CD4-positive, alpha-beta T cell treated with Interferon alpha-2 for 1 hour (primary cell): ENCODE data around the gene LRRC45.
"Not testable (repeated sequence)": the region's sequence is repeated elsewhere in the genome, so short reads cannot be mapped to it uniquely, and the experiment has no call there.

Experiments
- DNase-seq, 2 donors: peaks; one replicate each; pipeline ENCODE4 v3.0.0-alpha.2; 2020 to 2022

LRRC45 gene

DNA sequence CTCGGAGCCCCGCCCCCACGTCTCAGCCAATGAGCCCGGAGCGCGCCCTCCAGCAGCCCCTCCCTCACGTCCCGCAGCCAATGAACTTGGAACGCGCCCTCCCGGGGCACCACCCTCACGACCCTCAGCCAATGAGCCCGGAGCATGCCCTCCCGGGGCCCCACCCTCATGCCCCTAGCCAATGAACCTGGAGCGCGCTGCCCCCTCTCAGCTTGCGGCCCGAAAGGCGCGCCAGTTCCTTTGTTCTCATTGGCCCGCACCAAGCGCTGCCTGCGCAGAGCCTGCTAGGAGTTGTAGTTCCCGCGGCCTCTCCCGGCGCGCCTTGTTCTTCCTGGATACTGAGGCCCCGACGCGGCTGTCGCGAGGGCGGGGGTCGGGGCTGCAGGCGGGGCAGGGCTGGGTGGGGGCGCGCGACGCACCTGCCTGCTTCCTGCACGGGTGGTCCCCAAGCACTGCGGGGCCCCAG is at the start of gene LRRC45:
LRRC45 (plus strand) TSS at position 325 of the 466 bp plus-strand sequence. CDS start 339 bp downstream, outside the sequence.
- DNase-seq: peak; percentile 100

DNA sequence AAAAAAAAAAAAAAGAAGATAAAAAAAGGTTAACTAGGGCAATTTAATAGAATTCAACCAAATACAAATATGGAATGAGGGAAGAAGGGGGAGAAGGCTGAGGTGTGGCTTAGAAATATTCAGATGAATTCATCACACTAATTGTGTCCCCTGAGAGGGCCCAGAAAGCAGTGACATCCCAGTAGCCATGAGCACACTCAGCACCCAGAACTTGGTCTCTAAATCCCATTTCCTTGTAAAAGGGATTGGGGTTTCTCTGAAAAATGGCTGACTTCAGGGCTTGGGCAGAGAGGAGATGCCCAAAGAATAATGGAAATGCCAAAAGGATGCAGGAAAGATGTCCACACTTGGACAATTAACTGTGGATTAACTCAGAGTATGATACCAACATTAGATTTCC is 49.7 kb upstream of the LRRC45 start:
- no peak for DNase-seq

DNA sequence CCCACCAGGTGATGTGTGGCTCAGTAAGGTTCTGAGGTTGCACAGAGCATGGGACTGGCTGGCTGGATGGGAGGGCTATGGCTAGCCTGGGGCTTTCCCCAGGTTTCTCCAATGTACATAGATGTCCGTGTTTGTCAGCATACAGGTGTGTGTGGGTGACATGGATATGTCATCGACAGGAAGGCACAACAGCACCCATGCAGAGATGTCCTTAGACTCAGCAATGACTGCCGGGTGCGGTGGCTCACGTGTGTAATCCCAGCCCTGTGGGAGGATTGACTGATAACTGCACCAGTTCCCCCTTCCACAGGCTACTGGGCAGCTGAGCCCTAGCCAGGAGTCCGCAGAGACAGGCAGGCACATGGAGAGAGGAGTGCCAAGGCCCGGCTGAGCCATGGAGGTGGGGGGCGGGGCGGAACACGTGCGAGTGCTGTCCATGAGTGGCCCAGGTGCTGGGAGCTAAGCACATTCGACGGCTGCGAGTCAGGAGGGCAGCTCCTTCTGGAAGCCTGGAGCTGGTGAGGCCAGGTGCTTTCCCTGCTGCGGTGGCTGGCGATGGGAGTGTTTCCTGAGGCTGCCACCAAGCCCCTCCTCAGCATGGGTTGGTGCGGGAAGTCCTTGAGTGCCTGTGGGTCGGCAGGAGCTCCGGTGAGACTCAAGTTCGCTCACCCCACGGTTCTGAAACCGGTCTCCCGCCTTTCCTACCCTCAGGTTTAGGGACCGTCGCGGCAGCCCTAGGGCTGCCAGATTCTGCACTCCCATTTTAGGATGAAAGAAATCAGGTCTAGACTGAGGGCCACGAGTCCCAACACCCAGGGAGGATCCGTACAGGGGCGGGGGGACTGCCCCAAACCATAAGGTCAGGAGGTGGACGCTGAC is 46.5 kb upstream of the LRRC45 start:
- DNase-seq: peak in 1 of 2 donors; percentile 28

DNA sequence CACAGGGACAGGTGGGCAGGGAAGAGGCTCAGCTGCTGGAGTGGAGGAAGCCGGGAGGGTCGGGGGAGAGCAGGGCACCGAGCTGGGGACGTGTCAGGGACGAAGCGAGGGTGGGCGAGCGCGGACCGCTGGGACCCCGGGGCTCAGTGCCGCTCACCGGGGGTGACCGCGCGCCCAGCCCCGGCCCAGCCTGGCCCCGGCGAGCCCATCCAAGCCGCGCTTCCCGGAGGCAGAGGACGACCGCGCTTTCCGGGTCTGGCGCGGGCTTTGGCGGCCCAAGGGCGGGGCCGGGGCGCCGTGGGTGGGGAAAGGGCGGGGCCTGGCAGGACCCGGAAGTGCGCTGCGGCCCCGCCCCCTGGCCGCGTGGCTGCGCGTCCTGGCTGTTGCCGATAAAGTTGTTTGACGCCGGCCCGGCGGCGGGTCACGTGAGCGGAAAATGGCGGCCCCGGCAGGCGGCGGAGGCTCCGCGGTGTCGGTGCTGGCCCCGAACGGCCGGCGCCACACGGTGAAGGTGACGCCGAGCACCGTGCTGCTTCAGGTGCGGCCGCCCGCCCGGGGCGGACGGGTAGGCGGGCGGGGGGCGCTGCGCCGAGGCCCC is 45.8 kb upstream of the LRRC45 start, which contains the start of gene ASPSCR1:
ASPSCR1 (plus strand) TSS at position 419 of the 598 bp plus-strand sequence; CDS start at position 437, 18 bp downstream.
- DNase-seq: peak; percentile 88 to 92

DNA sequence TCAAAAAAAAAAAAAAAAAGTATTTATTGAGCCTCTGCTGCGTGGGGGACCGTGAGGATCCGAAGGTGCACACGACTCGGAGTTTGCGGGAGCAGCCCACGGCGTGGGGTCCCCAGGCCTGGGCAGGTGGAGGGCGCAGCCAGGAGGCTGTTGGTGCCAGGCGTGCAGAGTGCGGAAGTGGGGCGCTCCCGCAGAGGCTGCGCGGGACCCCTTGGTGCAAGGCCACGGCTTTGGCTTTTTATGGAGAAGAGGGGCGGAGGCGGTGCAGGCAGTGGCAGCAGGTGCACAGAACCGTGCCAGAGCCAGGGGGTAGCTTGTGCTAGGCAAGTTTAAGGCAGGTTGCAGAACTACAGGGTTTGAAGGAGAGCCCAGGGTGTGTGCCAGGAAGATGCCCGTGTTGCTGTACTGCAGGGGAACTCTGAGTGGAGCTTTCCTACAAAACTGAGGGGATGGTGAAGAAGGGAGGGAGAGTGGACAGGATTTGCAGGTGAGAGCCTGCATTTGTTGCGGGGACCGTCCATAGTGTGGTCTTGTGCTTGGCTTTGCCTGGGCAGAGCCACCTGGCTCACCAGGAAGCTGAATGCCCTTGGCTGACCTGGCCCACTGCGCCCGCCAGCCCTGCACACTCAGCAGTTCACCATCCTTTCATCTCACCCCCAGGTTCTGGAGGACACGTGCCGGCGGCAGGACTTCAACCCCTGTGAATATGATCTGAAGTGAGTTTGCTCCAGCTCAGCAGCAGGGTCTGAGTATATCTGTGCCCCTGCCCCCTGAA is 44.4 kb upstream of the LRRC45 start:
- DNase-seq: no peak

DNA sequence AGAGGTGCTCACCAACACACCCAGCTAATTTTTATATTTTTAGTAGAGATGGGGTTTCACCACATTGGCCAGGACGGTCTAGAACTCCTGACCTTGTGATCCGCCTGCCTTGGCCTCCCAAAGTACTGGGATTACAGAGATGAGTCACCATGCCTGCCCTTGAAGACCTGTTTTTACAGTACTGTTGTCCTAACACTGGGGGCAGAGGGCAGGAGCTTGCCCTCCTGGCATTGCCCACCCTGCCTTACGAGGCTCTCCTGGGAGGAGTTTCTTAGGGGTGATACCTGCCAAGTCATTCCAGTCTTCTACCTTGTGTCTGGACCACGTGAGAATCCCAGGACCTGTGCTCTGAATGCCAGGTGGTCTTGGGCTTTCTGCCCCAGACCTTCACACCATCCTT is 43.0 kb upstream of the LRRC45 start:
- DNase-seq: no peak

DNA sequence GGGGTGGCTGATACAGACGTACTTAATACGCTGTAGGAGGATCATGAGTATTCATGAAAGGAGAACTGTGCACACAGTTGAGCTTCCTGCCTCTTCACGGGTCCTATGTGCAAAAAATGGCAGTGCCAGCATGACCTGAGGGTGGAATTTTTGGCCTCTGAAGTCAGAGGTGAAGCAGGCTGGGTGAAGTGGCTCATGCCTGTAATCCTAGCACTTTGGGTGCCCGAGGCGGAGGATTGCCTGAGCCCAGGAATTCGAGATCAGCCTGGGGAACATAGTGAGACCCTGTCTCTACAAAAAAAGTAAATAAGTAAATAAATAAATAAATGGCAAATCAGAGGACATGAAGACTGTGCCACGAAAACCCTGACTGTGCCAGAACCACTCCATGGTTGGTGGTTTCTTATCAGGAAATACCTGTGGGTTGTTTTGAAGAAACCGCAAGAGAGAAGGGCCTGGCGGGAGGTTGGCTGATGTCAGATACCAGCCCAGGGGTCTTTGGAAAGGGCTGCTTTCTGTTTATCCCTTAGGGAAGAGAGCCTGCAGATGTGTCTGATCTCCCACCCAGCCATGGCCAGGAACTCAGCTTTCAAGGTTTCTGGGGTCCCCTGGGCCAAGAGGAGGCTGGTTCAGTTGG is 42.3 kb upstream of the LRRC45 start:
- no peak for DNase-seq

DNA sequence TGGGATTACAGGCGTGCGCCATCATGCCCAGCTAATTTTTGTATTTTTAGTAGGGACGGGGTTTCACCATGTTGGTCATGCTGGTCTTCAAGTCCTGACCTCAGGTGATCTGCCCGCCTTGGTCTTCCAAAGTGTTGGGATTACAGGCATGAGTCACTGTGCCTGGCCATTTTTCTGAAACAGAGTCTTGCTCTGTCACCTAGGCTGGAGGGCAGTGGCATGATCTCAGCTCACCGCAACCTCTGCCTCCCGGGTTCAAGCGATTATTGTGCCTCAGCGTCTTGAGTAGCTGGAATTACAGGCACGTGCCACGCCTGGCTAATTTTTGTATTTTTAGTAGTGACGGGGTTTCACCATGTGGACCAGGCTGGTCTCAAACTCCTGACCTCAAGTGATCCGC is 41.6 kb upstream of the LRRC45 start:
- not testable (repeated sequence) for DNase-seq

DNA sequence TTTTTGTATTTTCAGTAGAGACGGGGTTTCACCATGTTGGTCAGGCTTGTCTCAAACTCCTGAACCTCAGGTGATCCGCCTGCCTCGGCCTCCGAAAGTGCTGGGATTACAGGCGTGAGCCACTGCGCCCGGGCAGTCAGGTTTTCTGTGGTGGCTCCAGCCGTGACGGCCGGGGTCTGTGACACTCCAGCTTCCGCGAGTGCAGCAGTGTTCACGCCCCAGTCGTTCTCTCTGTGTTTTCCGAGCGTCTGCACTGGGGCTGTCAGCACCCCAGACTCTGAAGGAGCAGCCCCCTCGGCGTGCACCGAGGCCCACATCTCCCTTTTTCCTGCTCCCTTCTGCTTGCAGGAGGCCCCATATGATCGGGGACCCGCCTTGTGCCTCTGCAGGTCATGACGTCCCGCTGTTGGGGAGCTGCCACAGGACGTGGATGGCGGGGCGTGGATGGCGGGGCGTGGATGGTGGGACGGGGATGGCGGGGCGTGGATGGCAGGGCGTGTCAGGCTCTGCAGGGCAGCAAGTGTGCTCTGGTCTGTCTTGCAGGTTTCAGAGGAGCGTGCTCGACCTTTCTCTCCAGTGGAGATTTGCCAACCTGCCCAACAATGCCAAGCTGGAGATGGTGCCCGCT is 40.0 kb upstream of the LRRC45 start:
- no peak for DNase-seq

DNA sequence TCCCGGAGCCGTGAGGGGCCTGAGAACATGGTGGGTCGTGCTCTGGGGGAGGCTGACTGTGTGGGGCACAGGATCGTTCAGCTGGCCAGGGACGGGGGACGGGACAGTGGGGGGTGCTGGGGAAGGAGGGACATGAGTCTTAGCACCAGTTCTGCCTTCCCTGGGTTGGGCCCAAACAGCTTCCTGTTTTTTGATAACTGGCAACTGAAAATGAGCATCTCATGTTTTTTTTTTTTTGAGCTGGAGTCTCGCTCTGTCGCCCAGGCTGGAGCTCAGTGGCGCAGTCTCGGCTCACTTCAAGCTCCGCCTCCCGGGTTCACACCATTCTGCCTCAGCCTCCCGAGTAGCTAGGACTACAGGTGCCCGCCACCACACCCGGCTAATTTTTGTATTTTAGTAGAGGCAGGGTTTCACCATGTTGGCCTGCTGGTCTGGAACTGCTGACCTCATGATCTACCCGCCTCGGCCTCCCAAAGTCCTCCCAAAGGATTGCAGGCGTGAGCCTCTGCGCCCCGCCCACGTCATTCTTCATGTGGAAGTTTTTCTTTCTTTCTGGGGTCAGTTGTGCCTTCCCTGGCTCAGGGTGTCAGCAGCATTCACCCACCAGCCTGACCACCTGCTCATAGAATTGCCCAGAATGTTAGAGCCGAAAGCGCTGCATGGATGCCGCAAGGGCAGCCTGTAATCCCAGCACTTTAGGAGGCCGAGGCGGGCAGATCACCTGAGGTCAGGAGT is 39.3 kb upstream of the LRRC45 start:
- DNase-seq: no peak

DNA sequence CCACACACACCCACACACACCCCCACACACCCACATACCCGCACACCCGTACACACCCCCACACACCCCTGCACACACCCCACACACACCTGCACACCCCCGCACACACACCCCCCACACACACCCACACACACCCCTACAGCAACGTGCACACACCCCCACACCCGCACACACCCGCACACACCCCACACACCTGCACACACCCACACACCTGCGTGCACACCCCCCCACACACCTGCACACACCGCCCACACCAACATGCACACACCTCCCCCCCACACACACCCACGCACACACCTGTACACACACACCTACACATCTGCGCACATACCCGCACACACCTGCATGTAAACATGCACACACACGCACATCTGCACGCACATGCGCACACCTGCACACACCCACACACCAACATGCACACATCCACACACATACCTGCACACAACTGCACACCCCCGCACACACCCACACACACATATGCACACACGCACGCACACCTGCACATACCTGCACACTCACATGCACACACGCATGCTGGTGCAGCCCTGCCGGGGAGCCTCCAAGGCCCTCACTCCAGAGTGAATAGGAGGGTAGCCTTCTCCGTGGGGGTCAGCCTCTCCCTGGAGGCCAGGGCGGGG is 38.2 kb upstream of the LRRC45 start:
- DNase-seq: no peak

DNA sequence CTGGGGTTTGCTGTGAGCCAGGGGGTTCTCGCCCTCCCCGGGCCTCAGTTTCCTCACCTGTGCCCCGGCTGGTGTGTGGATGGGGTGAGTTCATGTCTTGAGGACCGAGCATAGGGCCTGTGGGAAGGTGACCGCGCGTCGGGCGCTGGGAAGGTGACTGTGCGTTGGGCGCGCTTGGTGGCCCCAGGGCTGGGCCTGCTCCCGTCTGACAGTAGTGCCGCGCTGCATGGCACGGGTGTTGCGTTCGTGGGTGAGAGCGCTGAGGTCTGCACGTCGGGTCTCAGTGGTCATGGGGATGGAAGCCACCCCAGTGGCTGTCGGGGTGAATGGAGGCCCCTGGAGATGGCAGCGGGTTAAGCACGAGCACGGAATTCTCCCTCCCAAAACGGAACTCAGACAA is 36.5 kb upstream of the LRRC45 start:
- no peak for DNase-seq

DNA sequence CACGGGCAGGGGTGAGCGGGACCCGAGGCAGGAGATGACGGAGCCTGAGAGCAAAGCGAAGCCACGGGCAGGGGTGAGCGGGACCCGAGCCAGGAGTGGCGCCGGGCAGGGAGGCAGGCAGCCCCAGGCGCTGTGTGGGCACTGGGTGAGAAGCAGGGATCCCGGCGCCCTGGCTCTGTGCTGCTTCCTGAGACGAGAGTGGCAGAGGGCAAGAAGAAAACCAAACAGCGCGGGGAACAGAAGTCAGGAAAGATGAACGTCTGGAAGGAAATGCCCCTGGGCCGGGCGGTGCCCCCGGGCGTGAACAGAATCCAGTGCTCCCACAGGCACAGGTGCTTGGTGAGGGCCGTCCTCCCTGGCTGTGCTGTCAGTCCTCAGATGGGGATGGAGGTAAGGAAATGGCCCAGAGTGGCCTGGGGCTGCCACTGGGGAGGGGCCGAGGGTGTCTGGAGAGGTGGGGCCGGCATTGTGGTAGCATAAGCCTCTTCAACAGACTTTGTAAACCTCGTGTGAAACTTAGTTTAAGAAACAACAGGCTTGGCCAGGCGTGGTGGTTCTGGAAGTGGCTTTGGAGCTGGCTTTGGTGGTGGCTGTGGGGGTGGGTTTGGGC is 35.8 kb upstream of the LRRC45 start:
- no peak for DNase-seq

DNA sequence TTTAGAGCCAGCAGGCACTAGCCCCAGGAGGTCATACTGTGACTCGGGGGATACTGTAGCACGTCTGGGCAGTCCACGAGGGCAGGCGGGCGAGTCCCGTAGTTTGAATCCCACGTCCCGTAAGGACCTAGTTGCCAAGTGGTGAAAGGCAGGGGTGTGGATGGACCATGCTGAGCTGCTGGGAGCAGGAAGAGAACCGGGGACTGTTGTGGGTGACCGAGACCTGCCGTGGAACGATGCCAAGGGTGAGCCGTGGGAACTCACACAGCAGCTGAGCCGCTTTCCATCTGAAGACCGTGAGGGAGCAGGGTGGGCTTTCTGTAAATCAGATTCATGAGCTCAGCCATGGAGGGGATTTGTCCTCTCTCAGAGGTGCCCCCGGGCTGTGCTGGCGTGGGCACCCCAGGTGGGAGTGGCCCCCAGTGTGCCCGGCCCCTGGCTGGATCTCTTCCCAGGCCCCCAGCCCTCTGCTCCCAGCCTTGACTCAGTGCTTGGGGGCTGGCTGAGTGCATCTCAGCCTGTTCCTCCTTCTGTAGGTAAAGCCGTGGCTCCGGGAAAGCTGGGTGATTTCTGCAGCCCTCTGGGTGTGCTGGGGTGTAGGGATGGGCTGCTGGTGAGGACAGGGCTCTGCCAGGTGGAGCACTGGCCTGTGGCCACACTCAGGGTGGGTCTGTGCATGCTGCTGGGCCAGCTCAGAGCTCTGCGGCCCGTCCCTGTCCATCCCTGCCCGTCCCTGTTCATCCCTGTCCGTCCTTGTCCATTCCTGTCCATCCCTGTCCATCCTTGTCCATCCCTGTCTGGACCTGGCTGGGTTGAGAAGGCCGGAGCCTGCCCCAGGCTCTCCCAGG is 32.0 kb upstream of the LRRC45 start:
- no peak for DNase-seq

DNA sequence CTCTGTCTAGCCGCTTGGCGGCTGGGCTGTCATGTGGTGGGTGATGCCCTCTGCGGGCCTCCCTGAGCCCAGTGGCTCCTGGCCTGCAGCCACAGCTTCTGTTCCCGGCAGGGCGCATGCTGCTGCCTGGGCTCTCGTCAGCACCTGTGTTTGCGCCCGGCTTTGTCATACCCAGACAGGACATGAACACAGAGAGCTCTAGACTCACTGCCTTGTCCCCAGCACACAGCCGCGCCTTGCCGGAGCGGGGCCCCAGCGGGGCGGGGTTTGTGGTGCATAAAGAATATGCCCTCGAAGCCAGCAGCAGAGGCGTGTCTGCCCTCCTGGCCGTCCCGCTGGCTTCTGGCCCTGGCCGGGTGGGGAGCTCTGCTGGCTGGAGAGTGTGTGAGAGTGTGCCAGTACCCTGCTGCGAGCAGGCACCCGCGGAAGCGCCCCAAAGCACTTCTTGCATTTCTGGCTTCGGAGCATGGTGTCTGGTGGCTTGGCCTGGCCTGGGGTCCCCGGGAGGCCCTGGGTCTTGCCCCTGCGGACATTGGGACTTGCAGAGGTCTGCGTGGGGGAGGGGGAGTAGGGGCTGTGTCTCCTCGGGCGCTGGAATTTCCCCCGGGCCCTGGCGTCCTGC is 31.3 kb upstream of the LRRC45 start:
- DNase-seq: no peak

DNA sequence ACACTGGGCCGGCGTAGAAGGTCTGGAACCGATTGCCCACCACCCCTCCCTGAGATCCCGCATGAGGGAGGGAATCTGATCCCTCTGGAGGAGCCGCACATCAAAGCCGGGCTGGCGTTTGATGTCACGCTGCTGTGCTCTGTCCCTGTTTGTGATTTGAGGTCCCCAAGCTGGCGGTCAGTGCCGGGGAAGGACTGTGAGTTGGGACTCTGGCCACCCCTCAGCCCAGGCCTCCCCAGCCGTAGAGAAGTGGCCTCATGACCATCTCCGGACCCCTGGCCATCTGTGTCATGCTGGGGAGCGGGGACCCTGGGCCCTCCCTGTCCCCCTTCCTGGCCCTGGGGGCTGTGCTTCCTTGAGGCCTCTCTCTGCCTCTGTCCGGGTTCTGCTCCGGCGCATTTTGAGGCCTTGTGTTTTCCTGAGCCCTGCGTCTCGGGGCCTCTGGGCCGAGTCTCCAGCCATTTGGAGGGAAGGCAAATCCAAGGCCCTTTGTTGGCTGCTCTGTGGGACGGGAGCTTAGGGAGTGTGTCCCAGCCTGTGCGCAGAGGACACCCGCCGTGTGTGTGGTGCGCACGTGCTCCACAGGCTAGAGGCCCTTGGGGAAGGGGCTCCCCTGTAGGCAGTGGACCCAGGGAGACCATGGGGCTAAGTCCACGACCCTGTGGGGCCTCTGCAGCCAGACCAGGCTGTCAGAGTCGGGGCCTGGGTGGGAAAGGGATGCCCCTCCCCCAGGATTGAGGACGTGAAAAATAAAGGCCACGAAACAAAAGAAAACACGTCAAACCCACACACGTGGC is 30.6 kb upstream of the LRRC45 start:
- no peak for DNase-seq

DNA sequence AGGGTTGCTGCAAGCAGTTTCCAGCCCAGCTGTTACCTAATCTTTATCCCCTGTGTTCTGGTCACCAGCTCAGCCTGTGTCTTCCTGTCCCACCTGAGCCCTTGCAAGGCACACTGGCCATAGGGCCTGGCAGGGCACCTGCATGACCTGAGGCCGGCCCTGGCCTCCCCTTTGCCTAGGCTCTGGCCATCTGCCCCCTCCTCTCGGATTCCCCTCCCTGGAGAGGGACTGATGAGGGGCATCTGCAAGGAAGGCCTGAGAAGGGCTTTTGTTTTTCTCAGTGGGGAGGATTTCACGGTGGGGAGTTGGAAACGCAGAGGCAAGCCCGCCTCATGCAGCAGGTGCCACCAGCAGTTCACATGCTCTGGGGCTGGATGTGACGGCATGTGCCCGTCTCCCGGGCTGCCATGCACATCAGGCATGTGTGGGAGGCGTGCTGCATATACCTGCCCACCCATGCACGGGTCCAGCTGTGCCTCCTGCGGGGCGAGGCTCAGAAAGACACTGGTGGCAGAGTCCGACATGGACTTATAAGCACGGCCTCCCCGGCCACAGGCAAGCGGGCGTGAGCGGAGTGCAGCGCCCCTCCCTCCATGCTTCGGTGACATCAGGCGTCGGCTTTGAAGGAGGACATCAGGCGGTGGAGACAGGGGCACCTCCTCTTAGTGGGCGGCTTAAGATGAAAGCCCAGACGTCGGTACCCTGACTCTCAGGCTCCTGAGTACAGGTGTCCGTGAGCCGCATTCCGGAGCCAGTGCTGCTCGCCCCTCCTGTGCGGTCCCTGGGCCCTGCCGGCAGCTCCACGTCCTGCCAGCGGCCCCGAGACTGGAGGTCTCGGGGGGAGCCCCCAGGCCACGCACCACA is 29.1 kb upstream of the LRRC45 start:
- DNase-seq: no peak
